A673 (cell line): ENCODE data around the gene TGIF1. TPM values are rescaled to one million over a fixed set of nuclear protein-coding genes. Genes with fewer than 3 reads are reported as not detected.

Experiments
- BruUV-seq: library from RNA; stranded (reverse); fragments of 400-500 nt; replicated peaks from 2 replicates; lab custom pipeline; 2021; lab: Mats Ljungman, UMichigan
- CTCF ChIA-PET: fragments of 300-600 bp; sonication (Branson Sonifier 250); formaldehyde crosslinking; loops from one replicate; lab custom pipeline; 2022; ENCODE audit warnings: antibody characterized with exemption; lab: Charles Lee
- POLR2A ChIA-PET: fragments of 300-600 bp; sonication (Branson Sonifier 250); formaldehyde crosslinking; loops from one replicate; lab custom pipeline; 2022; ENCODE audit warnings: antibody characterized with exemption; ENCODE audit not compliant: low non-redundant PET; lab: Charles Lee
- DNase-seq: peaks from one replicate; pipeline ENCODE4 v3.0.0-alpha.2; 2015; ENCODE audit warnings: low spot score
- H3K27ac ChIP-seq: fragments of 200-600 bp; sonication (generic); 2 replicates; pipeline ENCODE4 v1.5.1; 2016; ENCODE audit warnings: mixed run types, low read depth, mild to moderate bottlenecking, mixed read lengths, antibody characterized with exemption, low read length; ENCODE audit not compliant: poor library complexity, severe bottlenecking
- H3K27me3 ChIP-seq: fragments of 200-600 bp; sonication (generic); replicated peaks from 2 replicates; pipeline ENCODE4 v1.6.1; 2017; ENCODE audit warnings: mixed run types, low read depth, mild to moderate bottlenecking, mixed read lengths, antibody characterized with exemption, low read length; ENCODE audit not compliant: insufficient read depth, poor library complexity
- H3K36me3 ChIP-seq: fragments of 200-600 bp; sonication (generic); 2 replicates; pipeline ENCODE4 v1.6.1; 2016; ENCODE audit warnings: mixed run types, mild to moderate bottlenecking, mixed read lengths, antibody characterized with exemption, low read length; ENCODE audit not compliant: insufficient read depth, poor library complexity, severe bottlenecking
- H3K4me1 ChIP-seq: fragments of 200-600 bp; sonication (generic); 2 replicates; pipeline ENCODE4 v1.6.1; 2017; ENCODE audit warnings: mixed run types, mild to moderate bottlenecking, mixed read lengths, antibody characterized with exemption, low read length; ENCODE audit not compliant: insufficient read depth, poor library complexity, severe bottlenecking
- H3K4me3 ChIP-seq: fragments of 200-600 bp; sonication (generic); 2 replicates; pipeline ENCODE4 v1.5.1; 2016; ENCODE audit warnings: low read depth, mixed run types, mild to moderate bottlenecking, mixed read lengths, low read length; ENCODE audit not compliant: poor library complexity, severe bottlenecking
- H3K9me3 ChIP-seq: fragments of 200-600 bp; sonication (generic); 2 replicates; pipeline ENCODE4 v1.6.1; 2016; ENCODE audit warnings: mixed run types, low read depth, mild to moderate bottlenecking, mixed read lengths, antibody characterized with exemption, low read length; ENCODE audit not compliant: poor library complexity, severe bottlenecking
- CTCF ChIP-seq: fragments of 300-800, 200-600 bp; sonication (generic); conservative IDR thresholded peaks from 2 replicates; pipeline ENCODE4 v1.5.1; 2017; ENCODE audit warnings: low read depth, mild to moderate bottlenecking, antibody characterized with exemption, low read length, moderate library complexity, mixed read lengths
- EZH2 ChIP-seq: fragments of 200-600 bp; sonication (generic); IDR thresholded peaks from 2 replicates; pipeline ENCODE4 v1.6.1; 2017; ENCODE audit warnings: borderline replicate concordance, low read depth, mild to moderate bottlenecking, mixed read lengths, antibody characterized with exemption, low read length; ENCODE audit not compliant: poor library complexity, severe bottlenecking
- intact Hi-C: fragments of 100-400 bp; cut with micrococcal nuclease; formaldehyde crosslinking; loops from one replicate; pipeline ENCODE4 v1.10.0; 2022; ENCODE audit not compliant: unreplicated experiment
- total RNA-seq: library from RNA; stranded (reverse); gene quantifications from 2 replicates; pipeline ENCODE4 v1.2.3, GENCODE V29; 2021

Gene TGIF1
- total RNA-seq, 1 experiment from 2014 or later, result 98.3 TPM

GRCh38 chr18:3424280-3424890 lies 25.6 kb upstream of the TGIF1 start:
- no peak for TF ChIP-seq CTCF
- TF ChIP-seq EZH2, result no peak
- DNase-seq, result no peak
- Histone ChIP-seq H3K27ac (no peak overlapping the region), H3K27me3 (no peaks in the 10 kb centered on the region), H3K36me3 (no peaks in the 10 kb centered on the region), H3K9me3 (no peaks in the 10 kb centered on the region), H3K4me3 (no peak overlapping the region), H3K4me1 (no peaks in the 10 kb centered on the region)
- ChIA-PET POLR2A (no interaction called here), CTCF (no interaction called here)
- BruUV-seq, result no TSS peak
- intact Hi-C loops, result no loop called here

GRCh38 chr18:3425030-3425429 lies 24.9 kb upstream of the TGIF1 start:
- DNase-seq, result no peak
- CTCF ChIA-PET, result no interaction called here
- no peak overlapping the region for H3K4me3 ChIP-seq
- H3K4me1 ChIP-seq, result no peaks in the 10 kb centered on the region
- no peak overlapping the region for H3K27ac ChIP-seq
- TF ChIP-seq EZH2 (no peak), CTCF (no peak)
- POLR2A ChIA-PET, result no interaction called here
- BruUV-seq, result no TSS peak
- no peaks in the 10 kb centered on the region for H3K9me3 ChIP-seq
- intact Hi-C loops, result no loop called here
- no peaks in the 10 kb centered on the region for H3K36me3 ChIP-seq
- no peaks in the 10 kb centered on the region for H3K27me3 ChIP-seq

GRCh38 chr18:3425446-3425845 lies 24.5 kb upstream of the TGIF1 start:
- Histone ChIP-seq H3K4me3 (no peak overlapping the region), H3K4me1 (no peaks in the 10 kb centered on the region), H3K27me3 (no peaks in the 10 kb centered on the region), H3K27ac (no peak overlapping the region), H3K36me3 (no peaks in the 10 kb centered on the region), H3K9me3 (no peaks in the 10 kb centered on the region)
- ChIA-PET CTCF (no interaction called here), POLR2A (no interaction called here)
- DNase-seq, result no peak
- no TSS peak for BruUV-seq
- intact Hi-C loops, result no loop called here
- TF ChIP-seq CTCF, result no peak
- TF ChIP-seq EZH2, result no peak
